Endothelial cell (in vitro differentiated cells): ENCODE data around the gene GNG4. TPM values are rescaled to one million over a fixed set of nuclear protein-coding genes. Genes with fewer than 3 reads are reported as not detected.

Experiments
- DNase-seq: peaks from one replicate; pipeline ENCODE4 v3.0.0; 2021; ENCODE audit warnings: low spot score
- H3K27ac Mint-ChIP-seq: one replicate; pipeline ENCODE4 v1.8.0; 2021; ENCODE audit warnings: mixed read lengths, inconsistent platforms; ENCODE audit not compliant: unreplicated experiment
- H3K27me3 Mint-ChIP-seq: one replicate; pipeline ENCODE4 v1.8.0; 2021; ENCODE audit warnings: mild to moderate bottlenecking, moderate library complexity, mixed read lengths, inconsistent platforms; ENCODE audit not compliant: unreplicated experiment
- H3K36me3 Mint-ChIP-seq: one replicate; pipeline ENCODE4 v1.8.0; 2021; ENCODE audit warnings: mild to moderate bottlenecking, low read depth, mixed read lengths, inconsistent platforms; ENCODE audit not compliant: unreplicated experiment
- H3K4me1 Mint-ChIP-seq: one replicate; pipeline ENCODE4 v1.8.0; 2021; ENCODE audit warnings: mild to moderate bottlenecking, mixed read lengths, inconsistent platforms; ENCODE audit not compliant: unreplicated experiment
- H3K4me3 Mint-ChIP-seq: one replicate; pipeline ENCODE4 v1.8.0; 2021; ENCODE audit warnings: mild to moderate bottlenecking, mixed read lengths, inconsistent platforms; ENCODE audit not compliant: unreplicated experiment
- H3K9me3 Mint-ChIP-seq: one replicate; pipeline ENCODE4 v1.8.0; 2021; ENCODE audit warnings: mixed read lengths, inconsistent platforms; ENCODE audit not compliant: unreplicated experiment
- total RNA-seq: library from RNA; stranded (reverse); fragmentation: NEBNext Ultra II Directional; extraction: Animal tissue kit (Norgen Biotek cat#: 25700); gene quantifications from one replicate; pipeline ENCODE4 v1.2.1, GENCODE V29; 2021; ENCODE audit not compliant: unreplicated experiment
- TF ChIP-seq, protein P1 (sequence below): fragments of 200-600 bp; sonication (generic); IDR thresholded peaks from one replicate; pipeline ENCODE4 v1.5.0; 2021; ENCODE audit warnings: antibody characterized with exemption; ENCODE audit not compliant: unreplicated experiment

Gene GNG4
- total RNA-seq, 1 donor from 2014 or later: 1.8 TPM

DNA sequence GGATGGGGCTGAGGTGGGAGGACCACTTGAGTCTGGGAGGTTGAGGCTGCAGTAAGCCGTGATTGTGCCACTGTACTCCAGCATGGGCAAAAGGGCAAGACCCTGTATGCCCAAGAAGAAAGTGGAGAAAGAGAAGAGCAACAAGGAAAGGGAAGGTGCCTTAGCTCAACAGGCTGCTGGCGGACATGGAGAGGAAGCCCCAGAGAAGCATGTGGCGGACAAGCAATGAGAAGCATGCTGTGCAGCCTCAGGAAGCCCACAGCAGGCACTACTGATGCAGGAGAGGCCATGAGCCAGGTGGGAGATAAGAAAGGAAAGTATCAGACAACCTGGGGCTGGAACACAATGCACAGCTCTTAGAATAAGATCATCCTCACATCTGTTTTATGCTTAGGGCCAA is 32.6 kb upstream of the GNG4 start:
- no peaks in the 10 kb centered on the region for H3K27me3 Mint-ChIP-seq
- no peak for DNase-seq
- TF ChIP-seq, protein P1, sequence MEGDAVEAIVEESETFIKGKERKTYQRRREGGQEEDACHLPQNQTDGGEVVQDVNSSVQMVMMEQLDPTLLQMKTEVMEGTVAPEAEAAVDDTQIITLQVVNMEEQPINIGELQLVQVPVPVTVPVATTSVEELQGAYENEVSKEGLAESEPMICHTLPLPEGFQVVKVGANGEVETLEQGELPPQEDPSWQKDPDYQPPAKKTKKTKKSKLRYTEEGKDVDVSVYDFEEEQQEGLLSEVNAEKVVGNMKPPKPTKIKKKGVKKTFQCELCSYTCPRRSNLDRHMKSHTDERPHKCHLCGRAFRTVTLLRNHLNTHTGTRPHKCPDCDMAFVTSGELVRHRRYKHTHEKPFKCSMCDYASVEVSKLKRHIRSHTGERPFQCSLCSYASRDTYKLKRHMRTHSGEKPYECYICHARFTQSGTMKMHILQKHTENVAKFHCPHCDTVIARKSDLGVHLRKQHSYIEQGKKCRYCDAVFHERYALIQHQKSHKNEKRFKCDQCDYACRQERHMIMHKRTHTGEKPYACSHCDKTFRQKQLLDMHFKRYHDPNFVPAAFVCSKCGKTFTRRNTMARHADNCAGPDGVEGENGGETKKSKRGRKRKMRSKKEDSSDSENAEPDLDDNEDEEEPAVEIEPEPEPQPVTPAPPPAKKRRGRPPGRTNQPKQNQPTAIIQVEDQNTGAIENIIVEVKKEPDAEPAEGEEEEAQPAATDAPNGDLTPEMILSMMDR: no peak
- H3K9me3 Mint-ChIP-seq: no peaks in the 10 kb centered on the region
- no peak overlapping the region for H3K27ac Mint-ChIP-seq
- no peak overlapping the region for H3K4me3 Mint-ChIP-seq
- peaks cover 5% of the 10 kb centered on the region for H3K36me3 Mint-ChIP-seq
- H3K4me1 Mint-ChIP-seq: peaks cover 7% of the 10 kb centered on the region

DNA sequence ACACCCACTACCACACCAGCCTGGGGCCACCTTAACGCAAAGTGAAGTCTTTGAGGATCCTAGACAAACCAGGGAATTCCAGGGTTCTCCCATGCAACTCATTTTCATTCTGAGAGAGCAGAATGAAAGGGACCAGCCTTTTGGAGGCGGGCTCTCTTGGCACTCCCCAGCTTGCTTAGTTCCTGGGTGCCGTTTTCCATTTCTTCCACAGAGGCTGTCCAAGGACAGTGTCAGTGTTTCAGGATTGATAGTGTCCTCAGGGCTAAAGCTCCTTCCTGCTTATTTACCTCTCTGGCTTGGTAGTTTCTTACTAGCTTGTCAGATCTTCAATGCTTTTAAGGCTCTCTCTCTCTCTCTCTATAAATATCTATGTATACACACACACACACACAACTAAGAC is 30.1 kb upstream of the GNG4 start:
- peaks cover 21% of the 10 kb centered on the region for H3K36me3 Mint-ChIP-seq
- H3K4me3 Mint-ChIP-seq: no peak overlapping the region
- H3K4me1 Mint-ChIP-seq: no peaks in the 10 kb centered on the region
- TF ChIP-seq, protein P1: no peak
- DNase-seq: no peak
- H3K9me3 Mint-ChIP-seq: no peaks in the 10 kb centered on the region
- no peak overlapping the region for H3K27ac Mint-ChIP-seq
- no peaks in the 10 kb centered on the region for H3K27me3 Mint-ChIP-seq

DNA sequence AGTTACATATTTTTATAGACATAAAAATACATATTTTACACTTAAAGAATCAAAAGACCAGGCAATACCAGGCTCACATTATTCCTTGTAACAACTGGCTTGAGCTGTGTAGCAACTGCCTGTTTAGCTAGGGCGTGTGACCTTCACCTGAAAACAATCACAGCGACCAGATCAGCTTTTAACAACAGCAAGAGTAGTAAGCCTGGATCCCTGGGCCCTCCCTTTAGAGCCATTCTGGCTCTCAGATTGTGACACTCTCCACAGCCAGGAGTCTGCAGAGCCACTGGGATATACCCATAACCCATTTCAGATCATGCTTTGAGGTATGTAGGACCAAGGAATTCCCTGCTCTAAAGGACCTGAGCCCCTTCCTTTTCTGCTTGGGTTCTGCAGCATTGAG is 29.4 kb upstream of the GNG4 start:
- Mint-ChIP-seq H3K4me1 (no peaks in the 10 kb centered on the region), H3K9me3 (no peaks in the 10 kb centered on the region), H3K27ac (no peak overlapping the region), H3K27me3 (no peaks in the 10 kb centered on the region), H3K4me3 (no peak overlapping the region), H3K36me3 (peaks cover 26% of the 10 kb centered on the region)
- TF ChIP-seq, protein P1: no peak
- no peak for DNase-seq

DNA sequence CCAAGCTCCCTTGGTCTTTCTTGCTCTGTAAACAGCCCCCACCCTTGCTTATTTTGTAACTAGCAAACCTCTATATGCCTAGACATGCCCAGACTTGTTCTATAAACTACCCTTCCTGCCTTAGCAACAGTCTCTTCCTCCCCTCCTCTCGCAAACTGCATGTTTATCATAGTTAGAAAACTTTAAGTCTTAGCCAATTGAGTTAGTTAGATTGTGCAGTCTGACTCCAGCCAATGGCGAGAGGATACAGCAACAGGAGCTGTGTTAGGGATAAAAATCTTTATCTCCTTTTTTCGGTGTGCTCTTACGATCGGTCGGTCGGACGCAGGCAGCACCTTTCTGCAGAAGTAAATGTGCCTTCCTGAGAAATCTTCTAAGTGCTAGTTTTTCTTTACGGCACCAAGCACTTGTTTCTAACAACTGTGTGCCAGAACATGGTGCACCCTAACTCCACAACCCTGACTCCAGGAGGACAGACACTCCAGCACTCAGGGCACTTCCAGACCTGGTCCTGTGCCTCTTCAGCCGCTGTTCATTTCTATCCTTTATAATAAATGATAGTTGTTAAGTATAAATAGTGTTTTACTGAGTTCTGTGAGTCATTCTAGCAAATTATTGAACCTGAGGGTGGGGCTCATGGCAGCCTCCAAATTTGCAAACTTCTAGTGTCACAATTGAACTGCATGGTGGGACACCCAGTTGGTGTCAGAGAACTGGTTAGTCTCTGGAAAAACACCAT is 25.7 kb upstream of the GNG4 start:
- H3K36me3 Mint-ChIP-seq: peaks cover 43% of the 10 kb centered on the region
- DNase-seq: no peak
- H3K27ac Mint-ChIP-seq: no peak overlapping the region
- H3K4me3 Mint-ChIP-seq: no peak overlapping the region
- no peaks in the 10 kb centered on the region for H3K27me3 Mint-ChIP-seq
- no peaks in the 10 kb centered on the region for H3K4me1 Mint-ChIP-seq
- TF ChIP-seq, protein P1: no peak
- H3K9me3 Mint-ChIP-seq: peaks cover 1% of the 10 kb centered on the region

DNA sequence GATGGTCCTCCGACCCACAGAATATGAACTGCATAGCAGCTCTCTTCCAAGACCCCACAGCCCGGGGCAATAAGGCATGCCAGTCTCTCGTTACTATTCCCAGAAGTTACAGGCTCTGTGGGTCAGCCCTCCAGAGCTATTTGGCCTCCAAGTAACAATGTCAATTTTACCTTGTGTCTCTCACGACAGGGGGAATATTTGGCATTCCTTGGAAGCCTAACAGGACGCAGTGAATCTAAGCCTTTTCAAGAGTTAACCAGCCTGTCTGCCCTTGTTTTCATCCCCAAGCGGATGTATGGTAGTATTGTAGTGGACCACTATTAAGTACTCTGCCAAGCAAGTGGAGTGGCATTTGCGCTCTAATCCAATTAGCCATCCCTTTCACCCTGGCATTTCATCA is 24.4 kb upstream of the GNG4 start:
- no peak for DNase-seq
- TF ChIP-seq, protein P1: no peak
- H3K36me3 Mint-ChIP-seq: peaks cover 51% of the 10 kb centered on the region
- no peaks in the 10 kb centered on the region for H3K27me3 Mint-ChIP-seq
- no peak overlapping the region for H3K27ac Mint-ChIP-seq
- H3K9me3 Mint-ChIP-seq: peaks cover 8% of the 10 kb centered on the region
- H3K4me1 Mint-ChIP-seq: no peaks in the 10 kb centered on the region
- H3K4me3 Mint-ChIP-seq: no peak overlapping the region
